Progenitor cell of endocrine pancreas (in vitro differentiated cells): ENCODE measurements around the gene SLC24A4. TPM values are rescaled to one million over a fixed set of nuclear protein-coding genes. Genes with fewer than 3 reads are reported as not detected.

Experiments used
- DNase-seq: peaks from one replicate; pipeline ENCODE4 v3.0.0; 2021; ENCODE audit warnings: low spot score; ENCODE audit not compliant: unreplicated experiment
- H3K27ac Mint-ChIP-seq: 2 replicates; pipeline ENCODE4 v1.8.0; 2021; ENCODE audit warnings: mild to moderate bottlenecking, moderate library complexity, mixed read lengths
- H3K27me3 Mint-ChIP-seq: 2 replicates; pipeline ENCODE4 v1.8.0; 2021; ENCODE audit warnings: mixed read lengths
- H3K36me3 Mint-ChIP-seq: 2 replicates; pipeline ENCODE4 v1.8.0; 2022; ENCODE audit warnings: mixed read lengths; ENCODE audit not compliant: insufficient read depth
- H3K4me1 Mint-ChIP-seq: 2 replicates; pipeline ENCODE4 v1.8.0; 2021; ENCODE audit warnings: low read depth, mixed read lengths
- H3K4me3 Mint-ChIP-seq: 2 replicates; pipeline ENCODE4 v1.8.0; 2021; ENCODE audit warnings: low read depth, mild to moderate bottlenecking, moderate library complexity, mixed read lengths
- H3K9me3 Mint-ChIP-seq: 2 replicates; pipeline ENCODE4 v1.8.0; 2021; ENCODE audit warnings: low read depth, mixed read lengths
- total RNA-seq: library from RNA; stranded (reverse); gene quantifications from 2 replicates; pipeline ENCODE4 v1.2.1, GENCODE V29; 2021
- TF ChIP-seq, protein P1 (sequence below): fragments of 200-600 bp; sonication (generic); IDR thresholded peaks from one replicate; pipeline ENCODE4 v1.5.0; 2021; ENCODE audit warnings: antibody characterized with exemption, mild to moderate bottlenecking; ENCODE audit not compliant: unreplicated experiment

Gene SLC24A4
- total RNA-seq, 1 donor from 2014 or later, result not detected

DNA sequence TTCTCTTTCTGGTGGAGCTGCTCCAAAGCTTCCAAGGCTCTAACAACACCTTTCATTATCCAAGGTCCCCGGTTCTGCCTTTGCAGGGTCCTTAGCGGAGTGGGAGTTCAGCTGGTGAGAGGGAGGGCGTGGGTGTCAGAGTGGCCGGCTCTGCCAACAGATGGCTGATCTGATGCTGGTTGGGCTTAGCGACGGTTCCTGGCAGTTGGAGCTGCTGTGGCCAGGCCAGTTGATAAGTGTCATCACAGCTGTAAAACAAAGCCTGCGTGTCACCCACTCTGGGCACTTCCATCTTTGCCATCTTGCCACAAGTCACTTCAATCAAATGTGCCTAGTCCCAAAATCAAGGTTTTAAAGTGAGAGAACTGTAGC lies 226.9 kb downstream of the SLC24A4 start:
- Mint-ChIP-seq H3K4me3 (no peak overlapping the region), H3K4me1 (no peaks in the 10 kb centered on the region), H3K27ac (no peak overlapping the region), H3K9me3 (no peaks in the 10 kb centered on the region), H3K27me3 (no peaks in the 10 kb centered on the region), H3K36me3 (no peaks in the 10 kb centered on the region)
- DNase-seq, result no peak
- TF ChIP-seq, protein P1, sequence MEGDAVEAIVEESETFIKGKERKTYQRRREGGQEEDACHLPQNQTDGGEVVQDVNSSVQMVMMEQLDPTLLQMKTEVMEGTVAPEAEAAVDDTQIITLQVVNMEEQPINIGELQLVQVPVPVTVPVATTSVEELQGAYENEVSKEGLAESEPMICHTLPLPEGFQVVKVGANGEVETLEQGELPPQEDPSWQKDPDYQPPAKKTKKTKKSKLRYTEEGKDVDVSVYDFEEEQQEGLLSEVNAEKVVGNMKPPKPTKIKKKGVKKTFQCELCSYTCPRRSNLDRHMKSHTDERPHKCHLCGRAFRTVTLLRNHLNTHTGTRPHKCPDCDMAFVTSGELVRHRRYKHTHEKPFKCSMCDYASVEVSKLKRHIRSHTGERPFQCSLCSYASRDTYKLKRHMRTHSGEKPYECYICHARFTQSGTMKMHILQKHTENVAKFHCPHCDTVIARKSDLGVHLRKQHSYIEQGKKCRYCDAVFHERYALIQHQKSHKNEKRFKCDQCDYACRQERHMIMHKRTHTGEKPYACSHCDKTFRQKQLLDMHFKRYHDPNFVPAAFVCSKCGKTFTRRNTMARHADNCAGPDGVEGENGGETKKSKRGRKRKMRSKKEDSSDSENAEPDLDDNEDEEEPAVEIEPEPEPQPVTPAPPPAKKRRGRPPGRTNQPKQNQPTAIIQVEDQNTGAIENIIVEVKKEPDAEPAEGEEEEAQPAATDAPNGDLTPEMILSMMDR, result no peak

Other genes starting within 250 kb of the SLC24A4 start
- 31.9 and 33.4 TPM in 2 replicates for gene ATXN3, start 216.6 kb upstream of the SLC24A4 start, total RNA-seq
- 96.3 and 99.0 TPM in 2 replicates for gene NDUFB1, start 201.5 kb upstream of the SLC24A4 start, total RNA-seq
- gene CPSF2, start 201.2 kb upstream of the SLC24A4 start, total RNA-seq, result 73.5 and 76.2 TPM in 2 replicates
- gene RIN3, start 190.6 kb downstream of the SLC24A4 start, total RNA-seq, result 6.7 and 6.9 TPM in 2 replicates